Neuronal stem cell (in vitro differentiated cells): Measurements from ENCODE around the gene TMPRSS11E.
"Not testable (repeated sequence)": the region's sequence is repeated elsewhere in the genome, so short reads cannot be mapped to it uniquely, and the experiment has no call there.

Experiments used
- DNase-seq: peaks from one replicate; pipeline ENCODE4 v3.0.0-alpha.2; 2013; ENCODE audit warnings: low spot score
- H2AFZ ChIP-seq: one replicate; pipeline ENCODE4 v1.6.1; 2013; ENCODE audit warnings: mild to moderate bottlenecking, low read length, inconsistent platforms
- H2AK5ac ChIP-seq: 2 replicates; pipeline ENCODE4 v1.6.1; 2013; ENCODE audit warnings: low read depth, mild to moderate bottlenecking, inconsistent platforms, low read length, moderate library complexity, mixed read lengths
- H2BK120ac ChIP-seq: 2 replicates; pipeline ENCODE4 v1.6.1; 2013; ENCODE audit warnings: low read depth, mild to moderate bottlenecking, inconsistent platforms, low read length, moderate library complexity, mixed read lengths
- H2BK12ac ChIP-seq: one replicate; pipeline ENCODE4 v1.6.1; 2013; ENCODE audit warnings: low read length, inconsistent platforms
- H2BK15ac ChIP-seq: 2 replicates; pipeline ENCODE4 v1.6.1; 2013; ENCODE audit warnings: mild to moderate bottlenecking, low read length, inconsistent platforms, mixed read lengths
- H2BK5ac ChIP-seq: one replicate; pipeline ENCODE4 v1.6.1; 2013; ENCODE audit warnings: inconsistent platforms, mild to moderate bottlenecking, low read length, moderate library complexity
- H3K14ac ChIP-seq: one replicate; pipeline ENCODE4 v1.6.1; 2013; ENCODE audit warnings: low read length, inconsistent platforms
- H3K18ac ChIP-seq: 2 replicates; pipeline ENCODE4 v1.6.1; 2013; ENCODE audit warnings: low read length, inconsistent platforms
- H3K23ac ChIP-seq: 2 replicates; pipeline ENCODE4 v1.6.1; 2013; ENCODE audit warnings: low read depth, mild to moderate bottlenecking, mixed read lengths, low read length, inconsistent platforms; ENCODE audit not compliant: poor library complexity
- H3K27ac ChIP-seq: replicated peaks from 3 replicates; pipeline ENCODE4 v1.5.1; 2013; ENCODE audit warnings: low read length, inconsistent platforms
- H3K27me3 ChIP-seq, 3 experiments: 2 replicates each; pipeline ENCODE4 v1.6.1; 2013; ENCODE audit warnings: low read length in 3 of 3, mild to moderate bottlenecking in 2 of 3, inconsistent platforms in 1 of 3, low read depth in 1 of 3, mixed read lengths in 1 of 3, moderate library complexity in 1 of 3; ENCODE audit not compliant: control insufficient read depth in 3 of 3, insufficient read depth in 3 of 3
- H3K36me3 ChIP-seq, 2 donors: replicated peaks in 1 of 2; 2 replicates each; pipeline ENCODE4 v1.6.1; 2013; ENCODE audit warnings: low read length in 2 of 2; ENCODE audit not compliant: control insufficient read depth in 2 of 2, insufficient read depth in 2 of 2
- H3K4ac ChIP-seq: 2 replicates; pipeline ENCODE4 v1.6.1; 2013; ENCODE audit warnings: inconsistent platforms, mild to moderate bottlenecking, low read length, moderate library complexity
- H3K4me1 ChIP-seq, 2 donors: 1 replicate in 1 of 2; 2 replicates in 1 of 2; pipeline ENCODE4 v1.6.1; 2013; ENCODE audit warnings: low read length in 2 of 2, low read depth in 1 of 2; ENCODE audit not compliant: control insufficient read depth in 2 of 2, insufficient read depth in 1 of 2
- H3K4me2 ChIP-seq: one replicate; pipeline ENCODE4 v1.6.1; 2013; ENCODE audit warnings: mild to moderate bottlenecking, low read length, inconsistent platforms; ENCODE audit not compliant: insufficient read depth, poor library complexity, severe bottlenecking
- H3K4me3 ChIP-seq, 2 donors: 2 replicates each; pipeline ENCODE4 v1.5.1; 2013; ENCODE audit warnings: low read length in 2 of 2, mild to moderate bottlenecking in 2 of 2, inconsistent platforms in 1 of 2, moderate library complexity in 1 of 2
- H3K79me1 ChIP-seq: one replicate; pipeline ENCODE4 v1.6.1; 2013; ENCODE audit warnings: low read depth, mild to moderate bottlenecking, inconsistent platforms, low read length, moderate library complexity
- H3K9ac ChIP-seq: one replicate; pipeline ENCODE4 v1.6.1; 2013; ENCODE audit warnings: mild to moderate bottlenecking, low read depth, low read length, inconsistent platforms; ENCODE audit not compliant: poor library complexity
- H3K9me3 ChIP-seq, 2 donors: replicated peaks in 1 of 2; 2 replicates each; pipeline versions ENCODE3 to v1.6.1; 2013; ENCODE audit warnings: low read length in 2 of 2, mild to moderate bottlenecking in 2 of 2, inconsistent platforms in 1 of 2, low read depth in 1 of 2, mixed read lengths in 1 of 2, moderate library complexity in 1 of 2; ENCODE audit not compliant: control insufficient read depth in 2 of 2, insufficient read depth in 1 of 2
- H4K8ac ChIP-seq: one replicate; pipeline ENCODE4 v1.6.1; 2013; ENCODE audit warnings: low read depth, mild to moderate bottlenecking, inconsistent platforms, low read length, moderate library complexity
- H4K91ac ChIP-seq: one replicate; pipeline ENCODE4 v1.6.1; 2013; ENCODE audit warnings: low read length, low read depth, mild to moderate bottlenecking, inconsistent platforms; ENCODE audit not compliant: poor library complexity
- WGBS, 2 donors: extraction: QIAGEN DNeasy Blood & Tissue Kit; methylation state at CpG; one replicate each; pipeline ENCODE4 v1.1.7; 2013; ENCODE audit warnings: missing lambda C conversion rate in 2 of 2, mixed read lengths in 1 of 2; ENCODE audit not compliant: insufficient read length in 2 of 2, insufficient replicate concordance in 1 of 2; ENCODE audit errors: extremely low coverage in 2 of 2; 5-methylcytosine and 5-hydroxymethylcytosine counted together

TMPRSS11E gene

DNA sequence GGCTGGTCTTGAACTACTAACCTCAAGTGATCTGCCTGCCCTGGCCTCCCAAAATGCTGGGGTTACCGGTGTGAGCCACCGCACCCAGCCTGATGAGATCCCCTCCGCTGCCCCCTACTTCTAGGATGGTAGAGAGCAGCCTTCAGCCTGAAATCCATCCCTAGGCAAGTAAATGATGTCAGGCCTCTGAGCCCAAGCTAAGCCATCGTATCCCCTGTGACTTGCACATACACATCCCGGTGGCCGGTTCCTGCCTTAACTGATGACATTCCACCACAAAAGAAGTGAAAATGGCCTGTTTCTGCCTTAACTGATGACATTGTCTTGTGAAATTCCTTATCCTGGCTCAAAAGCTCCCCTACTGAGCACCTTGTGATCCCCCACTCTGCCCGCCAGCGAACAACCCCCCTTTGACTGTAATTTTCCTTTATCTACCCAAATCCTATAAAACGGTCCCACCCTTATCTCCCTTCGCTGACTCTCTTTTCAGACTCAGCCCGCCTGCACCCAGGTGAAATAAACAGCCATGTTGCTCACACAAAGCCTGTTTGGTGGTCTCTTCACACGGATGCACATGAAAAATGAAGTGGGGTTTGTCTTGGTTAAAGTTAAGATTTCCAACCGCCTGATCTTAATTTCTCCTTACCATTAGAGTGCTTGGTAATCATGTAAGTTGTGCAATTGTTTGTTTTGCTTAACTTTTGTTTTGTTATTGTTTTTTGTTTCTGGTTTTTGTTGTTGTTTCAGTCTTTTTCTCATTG lies 41.4 kb upstream of the TMPRSS11E start:
- H3K4ac ChIP-seq, H3K14ac ChIP-seq, H3K23ac ChIP-seq, H3K27me3 ChIP-seq, H2BK15ac ChIP-seq, H2BK12ac ChIP-seq, H3K27ac ChIP-seq, H3K36me3 ChIP-seq, H3K4me2 ChIP-seq, H2BK120ac ChIP-seq, H4K91ac ChIP-seq, H3K4me3 ChIP-seq, H3K9me3 ChIP-seq, H3K79me1 ChIP-seq, H2AFZ ChIP-seq, H3K4me1 ChIP-seq, H4K8ac ChIP-seq, H2BK5ac ChIP-seq, H3K9ac ChIP-seq, H2AK5ac ChIP-seq: not testable (repeated sequence)
- H3K18ac ChIP-seq, result peak overlapping the region; percentile 17
- no CpG with 5 or more reads among the region's 13 CpGs for WGBS, 2 donors
- DNase-seq, result peak; percentile 2

DNA sequence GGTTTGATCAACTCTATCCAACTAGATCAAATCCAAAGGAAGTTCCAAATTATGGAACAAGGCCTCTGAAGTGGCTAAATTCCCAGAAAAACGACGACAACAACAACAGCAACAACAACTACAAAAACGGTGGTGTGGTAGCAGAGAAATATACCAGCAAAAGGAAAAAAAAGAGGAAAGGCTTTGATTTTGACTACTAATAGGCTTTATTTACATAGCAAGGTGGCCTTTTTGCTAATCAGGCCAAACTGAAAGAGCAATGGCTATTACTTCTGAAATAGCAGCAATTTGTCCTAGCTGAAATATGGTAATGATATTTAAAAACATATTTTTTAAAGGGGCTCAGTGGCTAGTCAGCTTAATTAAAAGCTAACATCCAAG lies 40.8 kb upstream of the TMPRSS11E start:
- H3K9me3 ChIP-seq, result no peaks in the 10 kb centered on the region
- no peak overlapping the region for H3K9ac ChIP-seq
- no peak overlapping the region for H3K23ac ChIP-seq
- H4K8ac ChIP-seq, result no peak overlapping the region
- H2AFZ ChIP-seq, result no peak overlapping the region
- DNase-seq, result no peak
- H3K79me1 ChIP-seq, result no peaks in the 10 kb centered on the region
- no peak overlapping the region for H2BK12ac ChIP-seq
- no peak overlapping the region for H3K27ac ChIP-seq
- no peak overlapping the region for H2AK5ac ChIP-seq
- H3K4me3 ChIP-seq, result no peak overlapping the region
- H3K4me2 ChIP-seq, result no peak overlapping the region
- H3K27me3 ChIP-seq, result no peaks in the 10 kb centered on the region
- no peak overlapping the region for H2BK120ac ChIP-seq
- no peak overlapping the region for H3K14ac ChIP-seq
- H4K91ac ChIP-seq, result no peak overlapping the region
- H3K36me3 ChIP-seq, result no peaks in the 10 kb centered on the region
- no CpG with 5 or more reads among the region's 3 CpGs for WGBS, 2 donors
- no peak overlapping the region for H3K4ac ChIP-seq
- H3K18ac ChIP-seq, result no peak overlapping the region
- no peak overlapping the region for H2BK5ac ChIP-seq
- H2BK15ac ChIP-seq, result no peak overlapping the region
- H3K4me1 ChIP-seq, result no peaks in the 10 kb centered on the region

DNA sequence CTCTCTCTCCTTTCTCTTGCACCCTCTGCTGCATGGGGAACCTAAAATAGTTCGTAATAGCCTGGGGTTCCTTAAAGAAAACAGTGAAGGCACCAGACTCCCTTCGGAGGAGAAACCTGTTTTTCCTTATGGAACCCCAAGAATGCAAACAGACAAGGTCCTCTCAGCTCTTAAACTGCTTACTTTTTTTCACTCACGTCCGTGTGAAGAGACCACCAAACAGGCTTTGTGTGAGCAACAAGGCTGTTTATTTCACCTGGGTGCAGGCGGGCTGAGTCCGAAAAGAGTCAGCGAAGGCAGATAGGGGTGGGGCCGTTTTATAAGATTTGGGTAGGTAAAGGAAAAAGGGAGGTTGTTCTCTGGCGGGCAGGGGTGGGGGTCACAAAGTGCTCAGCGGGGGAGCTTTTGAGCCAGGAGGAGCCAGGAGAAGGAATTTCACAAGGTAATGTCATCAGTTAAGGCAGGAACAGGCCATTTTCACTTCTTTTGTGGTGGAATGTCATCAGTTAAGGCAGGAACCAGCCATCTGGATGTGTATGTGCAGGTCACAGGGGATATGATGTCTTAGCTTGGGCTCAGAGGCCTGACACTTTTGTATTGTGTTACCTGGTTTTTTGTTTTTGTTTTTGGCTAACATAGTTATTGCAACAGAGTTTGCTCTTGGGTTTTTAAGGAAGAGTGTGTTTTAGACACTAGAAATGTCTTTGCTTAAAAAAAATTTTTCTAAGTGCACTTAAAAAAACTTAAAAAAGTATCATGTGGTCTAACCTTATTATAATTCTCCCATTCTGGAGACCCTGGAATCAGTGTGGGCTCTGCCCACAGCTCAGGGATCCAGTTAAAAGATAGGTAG lies 40.0 kb upstream of the TMPRSS11E start:
- H3K4ac ChIP-seq, H4K91ac ChIP-seq, H3K27ac ChIP-seq, H2BK15ac ChIP-seq, H3K79me1 ChIP-seq, H3K4me1 ChIP-seq, H3K23ac ChIP-seq, H3K36me3 ChIP-seq, H2BK5ac ChIP-seq, H2AFZ ChIP-seq, H4K8ac ChIP-seq, H3K18ac ChIP-seq, H3K14ac ChIP-seq, H2BK120ac ChIP-seq, DNase-seq, H3K4me3 ChIP-seq, H3K27me3 ChIP-seq, H2AK5ac ChIP-seq, H3K4me2 ChIP-seq, H2BK12ac ChIP-seq, H3K9me3 ChIP-seq, H3K9ac ChIP-seq: not testable (repeated sequence)
- no CpG with 5 or more reads among the region's 10 CpGs for WGBS, 2 donors

DNA sequence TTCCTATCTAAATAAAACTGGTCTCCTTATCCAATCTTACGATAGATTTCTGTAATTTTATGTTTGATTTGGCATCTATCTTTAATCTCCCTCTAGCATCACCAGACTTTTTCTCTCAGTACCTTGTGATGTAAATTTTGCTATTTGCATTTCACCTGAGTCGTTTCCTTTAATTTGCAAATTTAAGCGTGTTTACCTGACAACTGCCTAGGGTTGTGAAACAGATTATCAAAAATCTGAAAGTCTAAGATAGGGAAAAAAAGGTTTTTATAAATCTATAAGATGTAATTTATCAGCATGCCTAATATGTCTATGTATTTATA lies 39.4 kb upstream of the TMPRSS11E start:
- no peak overlapping the region for H4K91ac ChIP-seq
- H3K27ac ChIP-seq, result no peak overlapping the region
- no peak overlapping the region for H2BK120ac ChIP-seq
- no peak overlapping the region for H2AK5ac ChIP-seq
- H2BK12ac ChIP-seq, result no peak overlapping the region
- H3K4me1 ChIP-seq, result no peaks in the 10 kb centered on the region
- no peaks in the 10 kb centered on the region for H3K79me1 ChIP-seq
- no peak overlapping the region for H3K4me3 ChIP-seq
- H2BK15ac ChIP-seq, result no peak overlapping the region
- H3K23ac ChIP-seq, result no peak overlapping the region
- H3K9me3 ChIP-seq, result no peaks in the 10 kb centered on the region
- H3K18ac ChIP-seq, result no peak overlapping the region
- no peak overlapping the region for H3K4ac ChIP-seq
- H3K9ac ChIP-seq, result no peak overlapping the region
- H3K14ac ChIP-seq, result no peak overlapping the region
- no peaks in the 10 kb centered on the region for H3K27me3 ChIP-seq
- no peak for DNase-seq
- H4K8ac ChIP-seq, result no peak overlapping the region
- H2AFZ ChIP-seq, result no peak overlapping the region
- no peak overlapping the region for H2BK5ac ChIP-seq
- H3K4me2 ChIP-seq, result no peak overlapping the region
- WGBS, 2 donors, result no CpG with 5 or more reads among the region's 3 CpGs
- H3K36me3 ChIP-seq, result no peaks in the 10 kb centered on the region
